ENCODE results near the gene CACNG8. TPM values are rescaled to one million over a fixed set of nuclear protein-coding genes. Genes with fewer than 3 reads are reported as not detected.

CACNG8 gene
- total RNA-seq, 4 donors from 2014 or later: not detected

DNA sequence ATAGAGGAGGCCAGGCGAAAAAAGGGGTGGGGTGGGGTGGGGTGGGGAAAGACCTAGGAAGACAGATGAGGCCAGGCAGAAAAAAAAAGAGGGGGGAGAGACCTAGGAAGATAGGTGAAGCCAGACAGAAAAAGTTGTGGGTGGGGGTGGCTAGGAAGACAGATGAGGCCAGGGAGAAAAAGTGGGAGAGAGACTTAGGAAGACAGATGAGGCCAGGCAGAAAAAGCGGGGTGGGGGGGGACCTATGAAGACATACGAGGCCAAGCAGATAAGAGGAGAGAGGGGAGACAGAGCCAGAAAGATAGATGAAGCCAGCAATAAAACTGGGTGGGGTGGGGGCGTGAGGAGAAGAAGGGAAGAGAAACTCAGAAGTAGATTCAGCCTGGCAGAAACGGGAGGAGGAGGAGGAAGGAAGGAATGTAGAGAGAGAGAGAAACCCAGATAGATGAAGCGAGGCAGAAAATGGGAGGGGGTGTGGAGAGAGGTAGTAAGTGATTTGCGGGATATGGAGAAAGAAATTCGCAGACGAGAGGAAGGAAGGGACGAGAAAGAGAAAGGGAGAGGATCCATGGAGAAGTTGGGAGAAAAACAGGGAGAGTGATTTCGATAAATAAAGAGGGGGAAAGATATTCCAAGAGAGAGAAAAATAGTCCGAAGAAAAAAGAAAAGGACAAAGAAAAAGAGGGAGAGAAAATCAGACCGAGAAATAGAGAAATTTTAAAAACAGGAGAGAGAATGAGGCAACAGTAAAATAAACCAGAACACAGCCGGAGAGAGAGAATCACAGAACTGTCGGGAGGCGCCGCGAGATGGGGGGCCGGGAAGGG is 16.5 kb downstream of the CACNG8 start:
- intact Hi-C loops (cut with DNase I; ENCODE audit: low total_unique reads) (no loop called here), in situ Hi-C loops (cut with MboI; ENCODE audit: low pct_ligation_motif_present in 1 of 4, low pct_unique_long_range_greater_than_20kb in 1 of 4, low sequenced_read_pairs in 3 of 4) (no loop called here)
- H3K36me3 ChIP-seq: no peaks in the 10 kb centered on the region
- DNase-seq: no peak
- TF ChIP-seq, protein P1, sequence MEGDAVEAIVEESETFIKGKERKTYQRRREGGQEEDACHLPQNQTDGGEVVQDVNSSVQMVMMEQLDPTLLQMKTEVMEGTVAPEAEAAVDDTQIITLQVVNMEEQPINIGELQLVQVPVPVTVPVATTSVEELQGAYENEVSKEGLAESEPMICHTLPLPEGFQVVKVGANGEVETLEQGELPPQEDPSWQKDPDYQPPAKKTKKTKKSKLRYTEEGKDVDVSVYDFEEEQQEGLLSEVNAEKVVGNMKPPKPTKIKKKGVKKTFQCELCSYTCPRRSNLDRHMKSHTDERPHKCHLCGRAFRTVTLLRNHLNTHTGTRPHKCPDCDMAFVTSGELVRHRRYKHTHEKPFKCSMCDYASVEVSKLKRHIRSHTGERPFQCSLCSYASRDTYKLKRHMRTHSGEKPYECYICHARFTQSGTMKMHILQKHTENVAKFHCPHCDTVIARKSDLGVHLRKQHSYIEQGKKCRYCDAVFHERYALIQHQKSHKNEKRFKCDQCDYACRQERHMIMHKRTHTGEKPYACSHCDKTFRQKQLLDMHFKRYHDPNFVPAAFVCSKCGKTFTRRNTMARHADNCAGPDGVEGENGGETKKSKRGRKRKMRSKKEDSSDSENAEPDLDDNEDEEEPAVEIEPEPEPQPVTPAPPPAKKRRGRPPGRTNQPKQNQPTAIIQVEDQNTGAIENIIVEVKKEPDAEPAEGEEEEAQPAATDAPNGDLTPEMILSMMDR (IDR thresholded peaks at IDR 0.05): no peak
- TF ChIP-seq EP300 (IDR thresholded peaks at IDR 0.05; ENCODE audit: low read depth) (no peak), POLR2A (IDR thresholded peaks at IDR 0.05) (no peak), POLR2AphosphoS5 (IDR thresholded peaks at IDR 0.05) (no peak)
- peaks cover 0 to 28% (median 6%) of the 10 kb centered on the region in 4 donors for H3K4me1 ChIP-seq
- H3K27me3 ChIP-seq: peaks cover 89% of the 10 kb centered on the region
- H3K9me3 ChIP-seq: no peaks in the 10 kb centered on the region
- no peak overlapping the region for H3K4me3 ChIP-seq
- no peak overlapping the region for H3K27ac ChIP-seq
- WGBS, 2 donors (ENCODE audit: low coverage in 1 of 2): 7 to 8% methylated on average over 12 to 19 of the region's 19 CpGs

DNA sequence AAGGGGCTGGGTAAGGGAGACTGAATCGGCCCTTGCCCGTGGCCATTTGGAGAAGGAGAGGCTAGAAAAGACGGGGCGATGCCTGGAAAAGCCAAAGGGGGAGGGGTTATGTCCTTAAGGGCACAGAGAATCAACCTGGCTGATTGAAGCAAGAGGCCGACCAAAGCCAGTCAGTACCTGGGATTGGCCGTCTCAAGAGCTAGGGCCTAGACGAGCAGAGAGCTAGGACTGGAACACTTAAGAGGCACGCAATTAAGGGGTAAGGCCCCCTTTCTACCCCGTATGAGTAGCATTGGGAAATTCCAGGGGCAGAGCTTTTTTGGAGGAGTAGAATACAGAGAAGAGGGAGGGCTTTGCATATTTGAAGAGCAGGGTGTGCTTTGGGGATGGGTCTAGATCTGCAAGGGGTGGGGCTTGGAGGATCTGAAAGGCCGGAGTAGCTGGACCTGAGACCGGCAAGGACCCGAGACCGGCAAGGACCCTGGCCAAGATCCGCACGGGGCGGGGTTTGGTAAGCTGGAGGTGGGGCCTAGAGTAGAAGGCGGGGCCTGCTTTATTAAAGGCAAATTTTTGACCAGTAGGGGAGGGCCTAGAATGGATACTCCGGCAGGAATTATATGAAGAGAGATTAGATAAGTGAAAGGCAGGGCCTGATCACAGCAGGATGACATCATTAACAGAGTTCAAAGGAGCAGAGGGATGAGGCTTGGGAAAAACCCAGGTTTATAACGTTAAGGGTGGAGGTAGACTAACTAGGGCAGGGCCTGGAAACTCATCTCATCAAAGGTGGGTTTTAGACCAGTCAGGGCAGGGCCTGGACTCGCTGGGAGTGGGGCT is 18.0 kb downstream of the CACNG8 start:
- H3K27me3 ChIP-seq: peaks cover 83% of the 10 kb centered on the region
- no peak overlapping the region for H3K27ac ChIP-seq
- peak overlapping the region in 1 of 4 donors; percentile 28 for H3K4me3 ChIP-seq
- in situ Hi-C loops (cut with MboI; ENCODE audit: low pct_ligation_motif_present in 1 of 4, low pct_unique_long_range_greater_than_20kb in 1 of 4, low sequenced_read_pairs in 3 of 4): no loop called here
- intact Hi-C loops (cut with DNase I; ENCODE audit: low total_unique reads): no loop called here
- H3K4me1 ChIP-seq: peaks cover 0 to 28% (median 6%) of the 10 kb centered on the region in 4 donors
- H3K9me3 ChIP-seq: no peaks in the 10 kb centered on the region
- WGBS, 2 donors (ENCODE audit: low coverage in 1 of 2): 9 to 26% methylated on average over 6 to 20 of the region's 20 CpGs
- H3K36me3 ChIP-seq: no peaks in the 10 kb centered on the region
- TF ChIP-seq, protein P1 (IDR thresholded peaks at IDR 0.05): no peak
- TF ChIP-seq EP300 (IDR thresholded peaks at IDR 0.05; ENCODE audit: low read depth): no peak
- TF ChIP-seq POLR2AphosphoS5 (IDR thresholded peaks at IDR 0.05): no peak
- no peak for TF ChIP-seq POLR2A (IDR thresholded peaks at IDR 0.05)
- no peak for DNase-seq

DNA sequence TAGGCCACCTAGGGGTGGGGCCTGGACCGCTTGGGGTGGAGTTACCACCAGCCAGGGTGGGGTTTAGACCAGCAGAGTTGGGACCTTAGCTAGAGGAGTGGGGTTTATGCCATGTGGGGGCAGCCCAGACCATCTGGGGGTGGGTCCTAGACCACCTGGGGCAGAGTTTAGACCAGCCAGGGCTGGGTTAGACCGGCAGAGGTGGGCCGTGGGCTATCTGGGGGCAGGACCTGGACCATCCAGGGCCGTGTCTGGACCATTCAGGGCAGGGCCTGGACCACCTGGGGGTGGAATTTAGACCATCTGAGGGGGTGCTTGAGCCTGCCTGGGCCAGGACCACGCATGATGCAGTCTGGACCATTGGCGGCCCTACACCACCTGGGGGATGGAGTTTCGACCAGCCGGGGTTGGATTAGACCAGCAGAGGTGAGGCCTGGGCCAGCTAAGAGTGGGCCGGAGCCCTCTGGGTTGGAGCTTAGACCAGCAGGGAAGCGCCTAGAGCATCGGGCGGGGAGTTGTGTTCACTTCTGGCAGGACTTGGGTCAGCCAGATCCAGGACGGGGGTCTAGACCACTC is 18.7 kb downstream of the CACNG8 start:
- no peak for DNase-seq
- Histone ChIP-seq H3K27me3 (peaks cover 76% of the 10 kb centered on the region), H3K27ac (no peak overlapping the region), H3K4me1 (peaks cover 0 to 28% (median 6%) of the 10 kb centered on the region in 4 donors), H3K36me3 (no peaks in the 10 kb centered on the region), H3K9me3 (no peaks in the 10 kb centered on the region), H3K4me3 (no peak overlapping the region)
- TF ChIP-seq, protein P1 (IDR thresholded peaks at IDR 0.05): no peak
- TF ChIP-seq EP300 (IDR thresholded peaks at IDR 0.05; ENCODE audit: low read depth) (no peak), POLR2AphosphoS5 (IDR thresholded peaks at IDR 0.05) (no peak), POLR2A (IDR thresholded peaks at IDR 0.05) (no peak)
- in situ Hi-C loops (cut with MboI; ENCODE audit: low pct_ligation_motif_present in 1 of 4, low pct_unique_long_range_greater_than_20kb in 1 of 4, low sequenced_read_pairs in 3 of 4): no loop called here
- WGBS, 2 donors (ENCODE audit: low coverage in 1 of 2): 73% methylated on average over 11 of the region's 13 CpGs; no CpG with 5 or more reads in 1 of the 2 donors
- intact Hi-C loops (cut with DNase I; ENCODE audit: low total_unique reads): no loop called here

DNA sequence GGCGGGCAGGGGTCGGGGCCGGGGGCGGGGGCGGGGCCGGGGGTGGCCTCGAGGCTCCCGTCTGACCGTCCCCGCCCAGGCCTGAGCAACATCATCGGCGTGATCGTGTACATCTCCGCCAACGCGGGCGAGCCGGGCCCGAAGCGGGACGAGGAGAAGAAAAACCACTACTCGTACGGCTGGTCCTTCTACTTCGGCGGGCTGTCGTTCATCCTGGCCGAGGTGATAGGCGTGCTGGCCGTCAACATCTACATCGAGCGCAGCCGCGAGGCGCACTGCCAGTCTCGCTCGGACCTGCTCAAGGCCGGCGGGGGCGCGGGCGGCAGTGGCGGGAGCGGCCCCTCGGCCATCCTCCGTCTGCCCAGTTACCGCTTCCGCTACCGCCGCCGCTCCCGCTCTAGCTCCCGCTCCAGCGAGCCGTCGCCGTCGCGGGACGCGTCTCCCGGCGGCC is 19.3 kb downstream of the CACNG8 start:
- TF ChIP-seq, protein P1 (IDR thresholded peaks at IDR 0.05): no peak
- no peak for TF ChIP-seq EP300 (IDR thresholded peaks at IDR 0.05; ENCODE audit: low read depth)

More for the DNA sequence above, 19.3 kb downstream of the CACNG8 start:
- Histone ChIP-seq H3K4me1 (peaks cover 0 to 28% (median 6%) of the 10 kb centered on the region in 4 donors), H3K27ac (no peak overlapping the region), H3K9me3 (no peaks in the 10 kb centered on the region), H3K27me3 (peaks cover 72% of the 10 kb centered on the region), H3K4me3 (peak overlapping the region in 2 of 4 donors; percentile 15 to 40), H3K36me3 (no peaks in the 10 kb centered on the region)
- in situ Hi-C loops (cut with MboI; ENCODE audit: low pct_ligation_motif_present in 1 of 4, low pct_unique_long_range_greater_than_20kb in 1 of 4, low sequenced_read_pairs in 3 of 4) (no loop called here), intact Hi-C loops (cut with DNase I; ENCODE audit: low total_unique reads) (no loop called here)
- 13% methylated on average over 36 of the region's 62 CpGs; no CpG with 5 or more reads in 1 of the 2 donors for WGBS, 2 donors (ENCODE audit: low coverage in 1 of 2)
- no peak for DNase-seq
